Effector memory CD8-positive, alpha-beta T cell (primary cell): ENCODE measurements around the gene SLC24A3.

Experiments
- ATAC-seq: fragments of 150-1000 bp; cut with Tn5 transposase; replicated peaks from 2 replicates; pipeline ENCODE4 v1.10.0; 2021; ENCODE audit warnings: mild to moderate bottlenecking, moderate library complexity
- DNase-seq, 3 experiments: peaks; one replicate each; pipeline ENCODE4 v3.0.0; 2021
- H3K27ac Mint-ChIP-seq, 2 donors: one replicate each; pipeline ENCODE4 v1.8.0; 2022; ENCODE audit warnings: mild to moderate bottlenecking in 2 of 2, mixed read lengths in 2 of 2, moderate library complexity in 2 of 2
- H3K27me3 Mint-ChIP-seq, 2 donors: one replicate each; pipeline ENCODE4 v1.8.0; 2022; ENCODE audit warnings: mixed read lengths in 2 of 2
- H3K36me3 Mint-ChIP-seq: one replicate; pipeline ENCODE4 v1.8.0; 2022; ENCODE audit warnings: mild to moderate bottlenecking, moderate library complexity, mixed read lengths; ENCODE audit not compliant: insufficient read depth
- H3K4me1 Mint-ChIP-seq, 2 donors: one replicate each; pipeline ENCODE4 v1.8.0; 2022; ENCODE audit warnings: low read depth in 2 of 2, mixed read lengths in 2 of 2
- H3K4me3 Mint-ChIP-seq, 2 donors: one replicate each; pipeline ENCODE4 v1.8.0; 2022; ENCODE audit warnings: mild to moderate bottlenecking in 2 of 2, mixed read lengths in 2 of 2, moderate library complexity in 2 of 2
- H3K9me3 Mint-ChIP-seq, 2 donors: one replicate each; pipeline ENCODE4 v1.8.0; 2022; ENCODE audit warnings: mixed read lengths in 2 of 2

The SLC24A3 gene

DNA sequence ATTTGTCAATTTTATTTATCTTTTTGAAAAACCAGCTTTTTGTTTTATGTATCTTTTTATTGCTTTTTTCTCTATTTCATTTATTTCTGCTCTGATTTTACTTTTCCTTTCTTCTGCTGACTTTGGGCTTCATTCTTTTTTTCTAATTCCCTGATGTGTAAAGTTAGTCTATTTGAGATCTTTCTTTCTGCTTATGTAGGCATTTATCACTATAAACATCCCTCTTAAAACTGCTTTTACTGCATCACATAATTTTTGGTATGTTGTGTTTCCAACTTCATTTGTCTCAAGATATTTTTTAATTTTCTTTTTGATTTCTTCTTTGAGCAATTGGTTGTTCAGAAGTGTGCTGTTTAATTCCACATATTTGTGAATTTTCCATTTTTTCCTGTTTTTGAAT is 174.8 kb downstream of the SLC24A3 start:
- peaks cover 0 to 16% of the 10 kb centered on the region in 2 donors for H3K9me3 Mint-ChIP-seq
- H3K27ac Mint-ChIP-seq: no peak overlapping the region
- ATAC-seq: no peak
- no peak overlapping the region for H3K4me3 Mint-ChIP-seq
- no peak for DNase-seq
- H3K4me1 Mint-ChIP-seq: no peaks in the 10 kb centered on the region
- no peaks in the 10 kb centered on the region for H3K27me3 Mint-ChIP-seq
- no peaks in the 10 kb centered on the region for H3K36me3 Mint-ChIP-seq

DNA sequence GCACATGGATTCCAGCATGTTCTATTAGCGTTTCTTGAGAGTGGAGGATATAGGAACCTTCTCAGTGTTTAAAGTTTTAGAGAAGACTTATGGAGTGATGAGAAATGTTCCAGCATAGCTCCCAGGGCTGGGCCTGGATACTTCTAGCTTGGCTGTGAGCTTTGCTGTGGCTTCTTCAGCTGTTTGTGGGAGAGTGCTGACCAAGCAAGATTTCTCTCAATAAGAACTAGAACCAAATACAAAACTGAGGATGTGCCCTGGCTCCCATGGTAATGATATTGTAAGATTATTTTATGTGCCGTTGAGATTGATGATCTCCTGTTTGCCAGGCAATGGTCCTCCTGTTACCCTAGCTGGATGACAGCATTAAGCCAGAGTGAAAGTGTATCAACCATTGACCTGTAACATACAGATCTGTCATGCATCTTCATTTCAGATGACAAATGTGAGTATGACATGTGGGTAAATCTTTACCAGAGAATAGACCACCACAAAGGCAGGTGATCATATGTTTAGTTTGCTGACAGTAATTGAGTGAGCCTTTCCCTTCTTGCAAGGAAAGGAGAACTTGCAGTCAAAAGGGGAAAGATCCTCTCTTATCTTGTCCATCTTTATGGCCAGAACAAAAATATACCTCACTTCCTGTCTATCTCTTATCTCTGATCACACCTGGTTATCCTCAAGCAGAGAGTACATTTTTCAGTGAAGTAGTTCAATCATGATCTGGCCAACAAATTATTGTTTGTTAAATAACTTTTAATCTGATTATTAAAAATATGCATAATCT is 180.1 kb downstream of the SLC24A3 start:
- Mint-ChIP-seq H3K36me3 (no peaks in the 10 kb centered on the region), H3K27ac (no peak overlapping the region), H3K4me3 (no peak overlapping the region), H3K9me3 (peaks cover 5 to 21% of the 10 kb centered on the region in 2 donors), H3K27me3 (no peaks in the 10 kb centered on the region), H3K4me1 (no peaks in the 10 kb centered on the region)
- DNase-seq: no peak
- no peak for ATAC-seq

DNA sequence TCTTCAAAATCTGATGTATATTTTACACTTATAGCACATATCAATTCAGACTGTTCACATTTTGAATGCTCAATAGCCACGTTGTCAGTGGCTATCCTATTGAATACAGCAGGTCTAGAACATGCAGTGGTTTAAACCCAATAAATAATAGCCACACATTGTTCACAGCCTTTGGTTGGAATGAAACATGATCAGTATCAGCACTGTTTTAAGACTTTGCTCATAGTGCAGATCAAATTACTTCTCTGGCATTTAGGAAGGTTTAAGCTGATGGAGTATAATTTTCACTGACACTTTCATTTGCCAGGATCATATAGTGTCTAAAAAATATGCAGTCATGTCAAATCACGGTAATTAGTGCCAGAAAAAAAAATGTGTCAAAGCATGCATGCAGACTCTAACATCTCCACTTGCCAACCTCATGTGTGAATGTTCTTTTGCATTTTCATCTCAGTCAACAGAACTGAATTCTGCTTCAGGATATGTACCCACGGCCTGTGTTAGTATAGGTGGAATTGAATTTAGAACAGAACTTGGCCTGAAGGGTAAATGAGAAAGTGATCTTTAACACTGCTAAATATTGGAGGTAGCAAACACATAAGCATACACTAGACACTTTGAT is 184.1 kb downstream of the SLC24A3 start:
- Mint-ChIP-seq H3K27ac (no peak overlapping the region), H3K4me3 (no peak overlapping the region), H3K4me1 (no peaks in the 10 kb centered on the region), H3K36me3 (no peaks in the 10 kb centered on the region), H3K27me3 (no peaks in the 10 kb centered on the region), H3K9me3 (peaks cover 8 to 15% of the 10 kb centered on the region in 2 donors)
- DNase-seq (no peak), ATAC-seq (no peak)

GRCh38 chr20:19397226-19397625 is 184.8 kb downstream of the SLC24A3 start:
- no peak overlapping the region for H3K4me3 Mint-ChIP-seq
- DNase-seq (no peak), ATAC-seq (no peak)
- H3K36me3 Mint-ChIP-seq: no peaks in the 10 kb centered on the region
- H3K4me1 Mint-ChIP-seq: no peaks in the 10 kb centered on the region
- no peak overlapping the region for H3K27ac Mint-ChIP-seq
- H3K9me3 Mint-ChIP-seq: peaks cover 8 to 15% of the 10 kb centered on the region in 2 donors
- peaks cover 0 to 5% of the 10 kb centered on the region in 2 donors for H3K27me3 Mint-ChIP-seq

- H3K9me3 Mint-ChIP-seq: peaks cover 8 to 15% of the 10 kb centered on the region in 2 donors
- ATAC-seq (no peak), DNase-seq (no peak)
Observed at GRCh38 chr20:19397666-19398065, 185.2 kb downstream of the SLC24A3 start.

GRCh38 chr20:19401096-19401495 is 188.7 kb downstream of the SLC24A3 start:
- H3K27ac Mint-ChIP-seq: no peak overlapping the region
- ATAC-seq: no peak
- H3K27me3 Mint-ChIP-seq: peaks cover 0 to 15% of the 10 kb centered on the region in 2 donors
- no peaks in the 10 kb centered on the region for H3K4me1 Mint-ChIP-seq
- no peaks in the 10 kb centered on the region for H3K36me3 Mint-ChIP-seq
- H3K4me3 Mint-ChIP-seq: no peak overlapping the region
- no peak for DNase-seq
- H3K9me3 Mint-ChIP-seq: peaks cover 3 to 10% of the 10 kb centered on the region in 2 donors

More at GRCh38 chr20:19397666-19398065, 185.2 kb downstream of the SLC24A3 start:
- Mint-ChIP-seq H3K4me1 (no peaks in the 10 kb centered on the region), H3K4me3 (no peak overlapping the region), H3K36me3 (no peaks in the 10 kb centered on the region), H3K27me3 (peaks cover 0 to 10% of the 10 kb centered on the region in 2 donors), H3K27ac (no peak overlapping the region)

DNA sequence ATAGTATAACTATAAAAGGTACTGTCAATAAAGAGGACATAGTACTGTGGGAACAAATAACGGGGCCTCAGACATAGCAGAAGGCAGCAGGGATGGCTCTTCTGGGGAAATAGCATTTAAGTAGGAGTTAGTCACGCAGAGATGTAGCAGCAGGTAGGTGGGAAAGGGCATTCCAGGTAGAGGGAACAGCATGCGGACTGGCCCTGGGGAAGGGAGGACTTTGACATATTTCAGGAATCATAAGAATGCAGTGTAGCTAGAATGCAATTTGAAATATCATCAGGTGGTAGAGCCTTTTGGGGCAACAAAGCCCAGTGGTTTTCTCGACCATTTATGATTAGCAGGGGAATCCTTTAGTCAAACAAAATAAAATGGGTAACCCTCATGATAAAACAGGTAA is 191.1 kb downstream of the SLC24A3 start:
- Mint-ChIP-seq H3K27me3 (peaks cover 7 to 27% of the 10 kb centered on the region in 2 donors), H3K4me1 (no peaks in the 10 kb centered on the region), H3K4me3 (no peak overlapping the region), H3K36me3 (no peaks in the 10 kb centered on the region), H3K27ac (no peak overlapping the region), H3K9me3 (peaks cover 3 to 10% of the 10 kb centered on the region in 2 donors)
- no peak for ATAC-seq
- no peak for DNase-seq

GRCh38 chr20:19404826-19405225 is 192.4 kb downstream of the SLC24A3 start:
- H3K27ac Mint-ChIP-seq: no peak overlapping the region
- no peak for ATAC-seq
- peaks cover 13 to 27% of the 10 kb centered on the region in 2 donors for H3K27me3 Mint-ChIP-seq
- DNase-seq: no peak
- no peaks in the 10 kb centered on the region for H3K4me1 Mint-ChIP-seq
- H3K36me3 Mint-ChIP-seq: no peaks in the 10 kb centered on the region
- peaks cover 0 to 10% of the 10 kb centered on the region in 2 donors for H3K9me3 Mint-ChIP-seq
- H3K4me3 Mint-ChIP-seq: no peak overlapping the region

DNA sequence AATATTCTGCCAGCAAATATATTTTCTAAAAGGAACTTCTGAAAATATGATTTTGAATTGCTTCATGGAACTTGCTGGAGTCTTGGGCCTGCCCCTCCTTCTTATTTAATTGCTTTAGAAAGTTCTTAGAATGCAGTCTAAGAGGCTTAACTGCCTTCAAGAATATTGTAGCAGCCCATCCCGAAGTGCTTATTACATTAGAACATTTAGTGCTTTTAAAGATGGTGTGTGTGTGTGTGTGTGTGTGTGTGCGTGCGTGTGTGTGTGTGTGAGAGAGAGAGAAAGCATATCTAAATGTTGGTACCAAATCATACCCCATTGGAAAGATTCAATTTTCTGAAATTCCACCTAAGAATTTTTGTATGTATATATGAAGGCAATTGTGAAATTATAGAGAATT is 193.5 kb downstream of the SLC24A3 start:
- Mint-ChIP-seq H3K36me3 (no peaks in the 10 kb centered on the region), H3K4me3 (no peak overlapping the region), H3K9me3 (peaks cover 0 to 3% of the 10 kb centered on the region in 2 donors), H3K4me1 (no peaks in the 10 kb centered on the region), H3K27me3 (peaks cover 13 to 27% of the 10 kb centered on the region in 2 donors), H3K27ac (no peak overlapping the region)
- no peak for DNase-seq
- no peak for ATAC-seq

GRCh38 chr20:19406381-19406780 is 193.9 kb downstream of the SLC24A3 start:
- Mint-ChIP-seq H3K9me3 (peaks cover 0 to 3% of the 10 kb centered on the region in 2 donors), H3K27ac (no peak overlapping the region)

DNA sequence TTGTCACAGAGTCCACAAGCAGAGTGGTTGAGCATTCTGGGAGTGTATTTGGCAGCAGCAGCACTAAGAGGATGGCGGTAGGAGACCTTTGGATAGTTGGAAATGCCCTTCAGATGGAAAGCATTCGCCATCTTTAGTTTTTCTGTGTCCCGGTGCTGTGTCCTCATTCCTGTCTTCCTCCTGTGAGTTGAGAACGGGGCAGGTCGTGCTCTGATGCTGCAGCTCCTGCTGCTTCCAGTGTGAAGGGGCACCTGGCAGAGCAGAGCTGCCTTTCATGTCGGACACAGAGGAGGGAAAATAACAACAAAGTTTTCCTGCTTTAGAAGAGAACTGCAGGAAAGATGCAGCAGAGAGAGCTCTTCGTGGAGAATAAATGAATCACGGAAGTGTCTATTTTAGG is 194.8 kb downstream of the SLC24A3 start:
- DNase-seq (no peak), ATAC-seq (no peak)
- Mint-ChIP-seq H3K4me3 (no peak overlapping the region), H3K27me3 (peaks cover 13 to 23% of the 10 kb centered on the region in 2 donors), H3K4me1 (no peaks in the 10 kb centered on the region), H3K27ac (no peak overlapping the region), H3K36me3 (no peaks in the 10 kb centered on the region), H3K9me3 (peaks cover 0 to 4% of the 10 kb centered on the region in 2 donors)

More at GRCh38 chr20:19406381-19406780, 193.9 kb downstream of the SLC24A3 start:
- H3K4me1 Mint-ChIP-seq: no peaks in the 10 kb centered on the region
- ATAC-seq (no peak), DNase-seq (no peak)
- peaks cover 13 to 27% of the 10 kb centered on the region in 2 donors for H3K27me3 Mint-ChIP-seq
- no peak overlapping the region for H3K4me3 Mint-ChIP-seq
- H3K36me3 Mint-ChIP-seq: no peaks in the 10 kb centered on the region

DNA sequence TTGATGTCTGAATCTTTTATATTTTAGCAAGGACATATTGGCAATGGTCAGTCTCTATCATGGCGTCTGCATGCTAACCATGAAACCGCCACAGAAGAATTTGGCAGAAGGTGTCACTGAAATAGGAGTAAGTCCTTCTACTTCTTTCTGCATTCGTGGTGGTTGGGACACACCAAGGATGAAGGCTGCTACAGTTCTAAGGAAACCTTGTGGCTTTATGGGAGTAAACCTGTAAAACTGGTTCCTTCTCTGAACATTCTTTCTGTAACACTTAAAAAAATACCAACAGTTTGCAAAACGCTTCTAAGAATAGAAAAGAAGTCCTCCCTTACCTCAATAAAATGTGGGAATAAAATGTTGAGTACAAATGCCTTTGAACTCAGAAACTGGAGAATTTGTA is 195.3 kb downstream of the SLC24A3 start:
- no peak for DNase-seq
- Mint-ChIP-seq H3K27ac (no peak overlapping the region), H3K4me3 (no peak overlapping the region), H3K27me3 (peaks cover 13 to 18% of the 10 kb centered on the region in 2 donors), H3K4me1 (no peaks in the 10 kb centered on the region), H3K36me3 (no peaks in the 10 kb centered on the region), H3K9me3 (peaks cover 0 to 6% of the 10 kb centered on the region in 2 donors)
- ATAC-seq: no peak

- peaks cover 12 to 13% of the 10 kb centered on the region in 2 donors for H3K27me3 Mint-ChIP-seq
- H3K4me3 Mint-ChIP-seq: no peak overlapping the region
- no peak for DNase-seq
- H3K36me3 Mint-ChIP-seq: no peaks in the 10 kb centered on the region
- no peaks in the 10 kb centered on the region for H3K4me1 Mint-ChIP-seq
- H3K27ac Mint-ChIP-seq: no peak overlapping the region
- peaks cover 0 to 6% of the 10 kb centered on the region in 2 donors for H3K9me3 Mint-ChIP-seq
- ATAC-seq: no peak
Observed at GRCh38 chr20:19408971-19409370, 196.5 kb downstream of the SLC24A3 start.

GRCh38 chr20:19411811-19412210 is 199.4 kb downstream of the SLC24A3 start:
- Mint-ChIP-seq H3K4me3 (no peak overlapping the region), H3K36me3 (no peaks in the 10 kb centered on the region), H3K4me1 (peaks cover 0 to 3% of the 10 kb centered on the region in 2 donors), H3K9me3 (peaks cover 6% of the 10 kb centered on the region in 2 donors), H3K27ac (no peak overlapping the region), H3K27me3 (peaks cover 6 to 11% of the 10 kb centered on the region in 2 donors)
- DNase-seq: no peak
- no peak for ATAC-seq
